HepG2 (cell line): ENCODE results near the gene ARHGAP22.

ENCODE experiments used
- JUND ChIP-seq: sonication (generic); formaldehyde crosslinking; IDR thresholded peaks from 2 replicates; pipeline ENCODE4 v1.8.0; 2022; ENCODE audit warnings: mild to moderate bottlenecking, missing genetic modification reagents
- NAIF1 ChIP-seq: sonication (generic); formaldehyde crosslinking; IDR thresholded peaks from 2 replicates; pipeline ENCODE4 v1.5.0; 2020; ENCODE audit warnings: mild to moderate bottlenecking, missing genetic modification reagents, borderline replicate concordance
- TF ChIP-seq, protein P1 (sequence below): sonication (generic); formaldehyde crosslinking; IDR thresholded peaks from 2 replicates; pipeline ENCODE4 v1.4.0; 2020; ENCODE audit warnings: missing genetic modification reagents

DNA sequence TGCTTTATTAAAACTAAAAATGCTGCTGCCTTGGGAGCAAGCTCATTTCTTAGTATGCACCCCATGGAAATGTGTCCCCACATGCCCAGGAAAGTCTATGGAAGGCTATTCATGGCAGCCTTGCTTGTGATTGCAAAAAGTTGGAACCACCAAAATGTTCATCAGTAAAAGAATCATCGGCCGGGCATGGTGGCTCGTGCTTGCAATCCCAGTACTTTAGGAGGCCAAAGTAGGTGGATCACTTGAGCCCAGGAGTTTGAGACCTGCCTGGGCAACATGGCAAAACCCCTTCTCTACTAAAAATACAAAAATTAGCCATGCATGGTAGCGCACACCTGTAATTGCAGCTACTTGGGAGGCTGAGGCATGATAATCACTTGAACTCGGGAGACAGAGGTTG, 79.8 kb downstream of the ARHGAP22 start:
- no peak for TF ChIP-seq NAIF1 (CRISPR knock-in tag)
- TF ChIP-seq, protein P1, sequence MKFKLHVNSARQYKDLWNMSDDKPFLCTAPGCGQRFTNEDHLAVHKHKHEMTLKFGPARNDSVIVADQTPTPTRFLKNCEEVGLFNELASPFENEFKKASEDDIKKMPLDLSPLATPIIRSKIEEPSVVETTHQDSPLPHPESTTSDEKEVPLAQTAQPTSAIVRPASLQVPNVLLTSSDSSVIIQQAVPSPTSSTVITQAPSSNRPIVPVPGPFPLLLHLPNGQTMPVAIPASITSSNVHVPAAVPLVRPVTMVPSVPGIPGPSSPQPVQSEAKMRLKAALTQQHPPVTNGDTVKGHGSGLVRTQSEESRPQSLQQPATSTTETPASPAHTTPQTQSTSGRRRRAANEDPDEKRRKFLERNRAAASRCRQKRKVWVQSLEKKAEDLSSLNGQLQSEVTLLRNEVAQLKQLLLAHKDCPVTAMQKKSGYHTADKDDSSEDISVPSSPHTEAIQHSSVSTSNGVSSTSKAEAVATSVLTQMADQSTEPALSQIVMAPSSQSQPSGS, result no peak
- no peak for TF ChIP-seq JUND (CRISPR knock-in tag)
